ENCODE results near the gene PDIA6. TPM values are rescaled to one million over a fixed set of nuclear protein-coding genes. Genes with fewer than 3 reads are reported as not detected.

Gene PDIA6
- total RNA-seq, 1 experiment from 2014 or later = 149 TPM

DNA sequence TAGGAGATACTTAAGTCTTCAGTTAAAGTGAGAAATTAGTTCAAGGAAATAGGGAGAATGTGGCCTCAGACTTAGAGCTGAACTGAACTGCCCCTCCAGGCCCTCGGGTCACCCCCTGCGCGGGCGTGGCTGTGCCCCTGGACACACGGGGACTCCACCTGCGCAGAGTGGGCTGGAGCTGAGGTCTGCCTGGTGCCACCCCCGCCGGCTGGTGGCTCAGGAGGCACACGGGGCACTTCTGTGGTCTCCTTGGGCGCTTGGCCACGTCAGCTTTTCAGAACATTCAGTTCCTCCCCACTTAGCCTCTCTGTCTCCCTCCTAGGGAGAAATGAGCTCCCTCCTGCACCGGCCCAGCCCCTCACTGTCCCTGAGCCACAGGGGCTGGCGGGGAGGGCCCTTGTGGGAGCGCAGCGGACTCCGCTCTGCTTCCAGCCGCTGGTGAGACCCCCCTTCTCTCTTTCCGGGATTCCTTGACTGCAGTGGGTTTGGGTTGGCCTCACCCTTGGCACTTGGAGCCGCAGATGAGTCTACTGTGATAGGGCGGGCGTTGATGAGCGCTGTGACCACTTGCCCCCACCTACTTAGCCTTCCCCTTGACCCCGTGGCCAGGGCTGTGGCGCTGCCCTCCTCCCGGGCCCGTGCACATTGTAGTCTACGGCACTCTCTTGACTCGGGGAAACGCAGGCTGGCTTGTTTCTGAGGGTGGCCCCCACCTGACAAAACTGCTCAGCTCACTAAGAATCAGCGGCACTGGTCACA is 18.2 kb upstream of the PDIA6 start:
- ATAC-seq (no peak), DNase-seq (ENCODE audit: low read depth, low spot score) (no peak)
- POLR2A ChIA-PET = interaction anchor here (0.9 to 1.1 kb wide), 2 partner anchors 293 to 299 kb away, joined by 3 to 4 read pairs; no protein-coding TSS in a partner anchor
- RAD21 ChIA-PET (ENCODE audit: low non-redundant PET in 1 of 2, low total read pairs in 2 of 2, uncharacterized antibody in 2 of 2, unreplicated experiment in 2 of 2) = interaction anchor here in 1 of 2 experiments (2.3 kb wide), 1 partner anchor 294 kb away, joined by 13 read pairs; no protein-coding TSS in a partner anchor
- H3K27me3 ChIP-seq (ENCODE audit: insufficient read depth, low read length) = no peaks in the 10 kb centered on the region
- no peak overlapping the region for H3K27ac ChIP-seq (ENCODE audit: low read depth, low read length)
- H3K4me2 ChIP-seq (ENCODE audit: low read length) = no peak overlapping the region
- no peak overlapping the region for H3K9ac ChIP-seq (ENCODE audit: low read length)
- no peaks in the 10 kb centered on the region for H3K9me2 ChIP-seq (ENCODE audit: insufficient read depth)
- no peak overlapping the region for H2AFZ ChIP-seq (ENCODE audit: low read depth, low read length, poor library complexity, severe bottlenecking)
- H3K4me1 ChIP-seq (ENCODE audit: control insufficient read depth in 1 of 2, insufficient read depth in 2 of 2, low read length in 2 of 2) = peaks cover 0 to 23% of the 10 kb centered on the region in 2 experiments; a peak in 2 of 4 replicates
- intact Hi-C loops (cut with micrococcal nuclease) = loop anchor here (5.0 to 10.0 kb wide), 3 partner anchors 194 to 751 kb away; no protein-coding TSS in a partner anchor
- H3K9me3 ChIP-seq (ENCODE audit: control insufficient read depth in 1 of 2, insufficient read depth in 1 of 2, low read depth in 1 of 2, low read length in 2 of 2) = no peaks in the 10 kb centered on the region
- CTCF ChIA-PET = interaction anchor here (1.9 to 4.1 kb wide), 2 partner anchors 294 to 300 kb away, joined by 10 to 89 read pairs; a partner anchor contains a TSS
- H3K36me3 ChIP-seq (ENCODE audit: control insufficient read depth in 1 of 2, insufficient read depth in 2 of 2, low read length in 2 of 2) = no peaks in the 10 kb centered on the region
- TF ChIP-seq ELF1 (IDR thresholded peaks at IDR 0.05; ENCODE audit: borderline replicate concordance, low read depth) (no peak), EZH2phosphoT487 (IDR thresholded peaks at IDR 0.05; ENCODE audit: borderline replicate concordance) (no peak), POLR2A (IDR thresholded peaks at IDR 0.05; ENCODE audit: borderline replicate concordance, extremely low read depth, insufficient read depth, insufficient read length) (no peak)
- TF ChIP-seq, protein P1, sequence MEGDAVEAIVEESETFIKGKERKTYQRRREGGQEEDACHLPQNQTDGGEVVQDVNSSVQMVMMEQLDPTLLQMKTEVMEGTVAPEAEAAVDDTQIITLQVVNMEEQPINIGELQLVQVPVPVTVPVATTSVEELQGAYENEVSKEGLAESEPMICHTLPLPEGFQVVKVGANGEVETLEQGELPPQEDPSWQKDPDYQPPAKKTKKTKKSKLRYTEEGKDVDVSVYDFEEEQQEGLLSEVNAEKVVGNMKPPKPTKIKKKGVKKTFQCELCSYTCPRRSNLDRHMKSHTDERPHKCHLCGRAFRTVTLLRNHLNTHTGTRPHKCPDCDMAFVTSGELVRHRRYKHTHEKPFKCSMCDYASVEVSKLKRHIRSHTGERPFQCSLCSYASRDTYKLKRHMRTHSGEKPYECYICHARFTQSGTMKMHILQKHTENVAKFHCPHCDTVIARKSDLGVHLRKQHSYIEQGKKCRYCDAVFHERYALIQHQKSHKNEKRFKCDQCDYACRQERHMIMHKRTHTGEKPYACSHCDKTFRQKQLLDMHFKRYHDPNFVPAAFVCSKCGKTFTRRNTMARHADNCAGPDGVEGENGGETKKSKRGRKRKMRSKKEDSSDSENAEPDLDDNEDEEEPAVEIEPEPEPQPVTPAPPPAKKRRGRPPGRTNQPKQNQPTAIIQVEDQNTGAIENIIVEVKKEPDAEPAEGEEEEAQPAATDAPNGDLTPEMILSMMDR (IDR thresholded peaks at IDR 0.05 in 2 of 3, conservative IDR thresholded peaks at IDR 0.05 in 1 of 3; ENCODE audit: borderline replicate concordance in 1 of 3, insufficient read depth in 1 of 3, low read depth in 2 of 3, low read length in 2 of 3) = no peak
- no peaks in the 10 kb centered on the region for H4K20me1 ChIP-seq (ENCODE audit: insufficient read depth)
- H3K4me3 ChIP-seq (replicated peaks in 1 of 2; ENCODE audit: low read depth in 1 of 2, low read length in 2 of 2) = no peak overlapping the region
- H3K79me2 ChIP-seq (ENCODE audit: insufficient read depth, low read length) = no peaks in the 10 kb centered on the region
- BruUV-seq (replicated peaks) = no TSS peak

DNA sequence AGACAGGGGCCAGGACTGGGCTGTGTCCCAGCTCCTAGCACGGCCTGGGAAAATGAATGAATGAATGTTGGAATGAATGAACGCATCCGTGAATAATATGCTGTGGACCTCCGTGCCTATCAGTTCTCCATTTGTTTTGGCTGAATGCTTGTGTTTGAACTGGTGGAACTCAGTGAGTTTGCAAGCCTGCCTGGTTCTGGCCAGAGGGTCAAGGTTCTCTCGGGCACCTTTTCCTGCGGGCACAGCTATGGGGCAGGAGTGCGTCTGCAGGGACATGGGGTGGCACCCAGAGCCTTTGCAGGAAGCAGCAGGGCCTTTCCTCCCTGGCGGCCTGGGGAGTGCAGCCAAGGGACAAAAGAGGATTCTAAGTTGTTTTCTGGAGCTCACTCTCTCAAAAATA is 17.6 kb upstream of the PDIA6 start:
- DNase-seq (ENCODE audit: low read depth, low spot score) = no peak
- no peak for ATAC-seq
- peaks cover 0 to 17% of the 10 kb centered on the region in 2 experiments; a peak in 2 of 4 replicates for H3K4me1 ChIP-seq (ENCODE audit: control insufficient read depth in 1 of 2, insufficient read depth in 2 of 2, low read length in 2 of 2)
- ChIA-PET CTCF (interaction anchor here (1.9 to 4.1 kb wide), 2 partner anchors 295 to 301 kb away, joined by 10 to 89 read pairs; a partner anchor contains a TSS), POLR2A (interaction anchor here (0.9 to 1.1 kb wide), 2 partner anchors 294 to 300 kb away, joined by 3 to 4 read pairs; no protein-coding TSS in a partner anchor), RAD21 (ENCODE audit: low non-redundant PET in 1 of 2, low total read pairs in 2 of 2, uncharacterized antibody in 2 of 2, unreplicated experiment in 2 of 2) (no interaction called here)
- H3K36me3 ChIP-seq (ENCODE audit: control insufficient read depth in 1 of 2, insufficient read depth in 2 of 2, low read length in 2 of 2) = no peaks in the 10 kb centered on the region
- H3K9ac ChIP-seq (ENCODE audit: low read length) = no peak overlapping the region
- intact Hi-C loops (cut with micrococcal nuclease) = loop anchor here (5.0 to 10.0 kb wide), 3 partner anchors 195 to 752 kb away; no protein-coding TSS in a partner anchor
- H3K9me3 ChIP-seq (ENCODE audit: control insufficient read depth in 1 of 2, insufficient read depth in 1 of 2, low read depth in 1 of 2, low read length in 2 of 2) = no peaks in the 10 kb centered on the region
- H2AFZ ChIP-seq (ENCODE audit: low read depth, low read length, poor library complexity, severe bottlenecking) = no peak overlapping the region
- TF ChIP-seq ZNF274 (IDR thresholded peaks at IDR 0.05; ENCODE audit: low read depth, low read length) = no peak
- no peak for TF ChIP-seq EZH2phosphoT487 (IDR thresholded peaks at IDR 0.05; ENCODE audit: borderline replicate concordance)
- TF ChIP-seq, protein P2, sequence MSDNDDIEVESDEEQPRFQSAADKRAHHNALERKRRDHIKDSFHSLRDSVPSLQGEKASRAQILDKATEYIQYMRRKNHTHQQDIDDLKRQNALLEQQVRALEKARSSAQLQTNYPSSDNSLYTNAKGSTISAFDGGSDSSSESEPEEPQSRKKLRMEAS (IDR thresholded peaks at IDR 0.05) = no peak
- TF ChIP-seq CBX3 (IDR thresholded peaks at IDR 0.05; ENCODE audit: low read depth) = no peak
- TF ChIP-seq SIN3A (IDR thresholded peaks at IDR 0.05; ENCODE audit: low read depth) = no peak
- TF ChIP-seq, protein P1 (IDR thresholded peaks at IDR 0.05 in 2 of 3, conservative IDR thresholded peaks at IDR 0.05 in 1 of 3; ENCODE audit: borderline replicate concordance in 1 of 3, insufficient read depth in 1 of 3, low read depth in 2 of 3, low read length in 2 of 3) = no peak
- no peak for TF ChIP-seq POLR2A (IDR thresholded peaks at IDR 0.05; ENCODE audit: borderline replicate concordance, extremely low read depth, insufficient read depth, insufficient read length)
- H3K27ac ChIP-seq (ENCODE audit: low read depth, low read length) = no peak overlapping the region
- H4K20me1 ChIP-seq (ENCODE audit: insufficient read depth) = no peaks in the 10 kb centered on the region
- no peak overlapping the region for H3K4me2 ChIP-seq (ENCODE audit: low read length)
- H3K9me2 ChIP-seq (ENCODE audit: insufficient read depth) = no peaks in the 10 kb centered on the region
- H3K4me3 ChIP-seq (replicated peaks in 1 of 2; ENCODE audit: low read depth in 1 of 2, low read length in 2 of 2) = no peak overlapping the region
- BruUV-seq (replicated peaks) = no TSS peak
- H3K79me2 ChIP-seq (ENCODE audit: insufficient read depth, low read length) = no peaks in the 10 kb centered on the region
- no peaks in the 10 kb centered on the region for H3K27me3 ChIP-seq (ENCODE audit: insufficient read depth, low read length)
